Left ventricle myocardium inferior (tissue), 1 donor: ENCODE results near the gene AMDHD1. TPM values are rescaled to one million over a fixed set of nuclear protein-coding genes. Genes with fewer than 3 reads are reported as not detected.

Experiments
- DNase-seq: peaks from one replicate; pipeline ENCODE4 v3.0.0-alpha.2; 2020
- H3K27ac ChIP-seq: fragments of 200-600 bp; replicated peaks from 2 replicates; pipeline ENCODE4 v1.8.0; 2021
- H3K27me3 ChIP-seq: fragments of 200-600 bp; 2 replicates; pipeline ENCODE4 v1.8.0; 2021; ENCODE audit warnings: low read depth
- H3K36me3 ChIP-seq: fragments of 200-600 bp; 2 replicates; pipeline ENCODE4 v1.8.0; 2021
- H3K4me1 ChIP-seq: fragments of 200-600 bp; 2 replicates; pipeline ENCODE4 v1.8.0; 2021
- H3K4me3 ChIP-seq: fragments of 200-600 bp; 2 replicates; pipeline ENCODE4 v1.8.0; 2021; ENCODE audit warnings: mild to moderate bottlenecking, moderate library complexity
- H3K9me3 ChIP-seq: fragments of 200-600 bp; replicated peaks from 2 replicates; pipeline ENCODE4 v1.8.0; 2021
- CTCF ChIP-seq: fragments of 200-600 bp; IDR thresholded peaks from 2 replicates; pipeline ENCODE4 v1.8.0; 2021; ENCODE audit warnings: antibody characterized with exemption, mild to moderate bottlenecking, borderline replicate concordance
- intact Hi-C: fragments of 100-400 bp; cut with micrococcal nuclease; formaldehyde crosslinking; loops from one replicate; pipeline ENCODE4 v1.11.0; 2022
- total RNA-seq: library from RNA; stranded (reverse); fragmentation: NEBNext Ultra II Directional; extraction: Animal tissue kit (Norgen Biotek cat#: 25700); gene quantifications from one replicate; pipeline ENCODE4 v1.2.1, GENCODE V29; 2021
- donor health status: DM: no; HTN: yes; CAD: no; lungs with severe emphysema.

AMDHD1 gene
- total RNA-seq, 1 donor from 2014 or later, result 0.47 TPM

- Histone ChIP-seq H3K9me3 (no peaks in the 10 kb centered on the region), H3K4me3 (no peak overlapping the region), H3K36me3 (no peaks in the 10 kb centered on the region), H3K4me1 (no peaks in the 10 kb centered on the region), H3K27me3 (no peaks in the 10 kb centered on the region), H3K27ac (no peak overlapping the region)
- no peak for TF ChIP-seq CTCF
- DNase-seq, result no peak
- intact Hi-C loops, result no loop called here
Observed at GRCh38 chr12:95978774-95979173, 35.6 kb downstream of the AMDHD1 start.

- no peaks in the 10 kb centered on the region for H3K27me3 ChIP-seq
- no peak for DNase-seq
- intact Hi-C loops, result no loop called here
- no peaks in the 10 kb centered on the region for H3K36me3 ChIP-seq
- no peak for TF ChIP-seq CTCF
- no peak overlapping the region for H3K4me3 ChIP-seq
- H3K4me1 ChIP-seq, result no peaks in the 10 kb centered on the region
- no peaks in the 10 kb centered on the region for H3K9me3 ChIP-seq
- no peak overlapping the region for H3K27ac ChIP-seq
Observed at GRCh38 chr12:95980437-95980836, 37.3 kb downstream of the AMDHD1 start.

GRCh38 chr12:95982602-95983001, 39.5 kb downstream of the AMDHD1 start:
- no peaks in the 10 kb centered on the region for H3K4me1 ChIP-seq
- no peak for DNase-seq
- TF ChIP-seq CTCF, result no peak
- intact Hi-C loops, result no loop called here
- H3K27me3 ChIP-seq, result no peaks in the 10 kb centered on the region
- H3K9me3 ChIP-seq, result no peaks in the 10 kb centered on the region
- no peak overlapping the region for H3K27ac ChIP-seq
- no peak overlapping the region for H3K4me3 ChIP-seq
- H3K36me3 ChIP-seq, result no peaks in the 10 kb centered on the region

- Histone ChIP-seq H3K27me3 (peaks cover 5% of the 10 kb centered on the region), H3K4me3 (no peak overlapping the region), H3K36me3 (no peaks in the 10 kb centered on the region), H3K4me1 (no peaks in the 10 kb centered on the region), H3K27ac (no peak overlapping the region), H3K9me3 (no peaks in the 10 kb centered on the region)
- no peak for DNase-seq
- TF ChIP-seq CTCF, result no peak
- intact Hi-C loops, result no loop called here
Observed at GRCh38 chr12:95984682-95985081, 41.6 kb downstream of the AMDHD1 start.

GRCh38 chr12:95986635-95987570, 43.8 kb downstream of the AMDHD1 start:
- Histone ChIP-seq H3K4me1 (no peaks in the 10 kb centered on the region), H3K4me3 (no peak overlapping the region), H3K9me3 (no peaks in the 10 kb centered on the region), H3K36me3 (no peaks in the 10 kb centered on the region), H3K27ac (no peak overlapping the region), H3K27me3 (peaks cover 5% of the 10 kb centered on the region)
- DNase-seq, result no peak
- intact Hi-C loops, result no loop called here
- TF ChIP-seq CTCF, result no peak
